K562 (cell line): Measurements from ENCODE around the gene SETD7.

Experiments used
- CC2D1A ChIP-seq: fragments of 450-650 bp; IDR thresholded peaks from 2 replicates; pipeline ENCODE4 v1.6.1; 2017; ENCODE audit warnings: mild to moderate bottlenecking
- CEBPB ChIP-seq: fragments of 450-650 bp; IDR thresholded peaks from 2 replicates; pipeline ENCODE4 v1.6.1; 2016; ENCODE audit warnings: missing genetic modification characterization, missing compliant biosample characterization
- CTCF ChIP-seq, 3 experiments: IDR thresholded peaks in 2 of 3; conservative IDR thresholded peaks in 1 of 3; 2 replicates each; pipeline ENCODE4 v1.5.1; 2011 to 2012; ENCODE audit warnings: low read length in 3 of 3, mild to moderate bottlenecking in 3 of 3, control low read depth in 2 of 3, improper control_type of control experiment in 1 of 3, inconsistent platforms in 1 of 3, low read depth in 1 of 3, mixed read lengths in 1 of 3, moderate library complexity in 1 of 3; ENCODE audit not compliant: insufficient read depth in 2 of 3
- FOXJ2 ChIP-seq: fragments of 200-800 bp; sonication (Bioruptor generic); IDR thresholded peaks from 2 replicates; pipeline ENCODE4 v1.6.1; 2016; ENCODE audit warnings: missing genetic modification characterization, missing compliant biosample characterization
- FUS ChIP-seq: fragments of 200-400 bp; formaldehyde crosslinking; optimal IDR thresholded peaks from 2 replicates; pipeline ENCODE3; 2017; ENCODE audit warnings: low read depth, low read length
- KDM1A ChIP-seq, 2 experiments: fragments of 450-650 bp; IDR thresholded peaks; 2 replicates each; pipeline ENCODE4 v1.6.1; 2016; ENCODE audit warnings: mild to moderate bottlenecking in 2 of 2
- MCM2 ChIP-seq: fragments of 450-650 bp; IDR thresholded peaks from 2 replicates; pipeline ENCODE4 v1.6.1; 2017; ENCODE audit warnings: low read depth, mild to moderate bottlenecking
- ZBTB40 ChIP-seq, 2 experiments: fragments of 450-650 bp in 1 of 2; sonication (generic) in 1 of 2; formaldehyde crosslinking in 1 of 2; IDR thresholded peaks; 2 replicates each; pipeline versions ENCODE4 v1.7.1 to v1.9.0; 2016 to 2022; ENCODE audit warnings: inconsistent platforms in 1 of 2, mild to moderate bottlenecking in 1 of 2, missing genetic modification reagents in 1 of 2
- ZNF274 ChIP-seq: IDR thresholded peaks from 2 replicates; pipeline ENCODE4 v1.6.1; 2011; ENCODE audit warnings: low read depth, mild to moderate bottlenecking, low read length, moderate library complexity, borderline replicate concordance

GRCh38 chr4:139469869-139470268 is 86.2 kb downstream of the SETD7 start:
- TF ChIP-seq MCM2: no peak
- no peak for TF ChIP-seq ZBTB40 (IDR thresholded peaks at IDR 0.05)
- TF ChIP-seq ZBTB40 (CRISPR knock-in tag; IDR thresholded peaks at IDR 0.05): no peak
- no peak for TF ChIP-seq CTCF (IDR thresholded peaks at IDR 0.05 in 2 of 3, conservative IDR thresholded peaks at IDR 0.05 in 1 of 3; ENCODE audit: insufficient read depth in 2 of 3, low read depth in 1 of 3, low read length in 3 of 3)
- TF ChIP-seq FOXJ2 (tag): no peak
- no peak for TF ChIP-seq FUS
- no peak for TF ChIP-seq CC2D1A
- TF ChIP-seq ZNF274: no peak
- no peak for TF ChIP-seq KDM1A (IDR thresholded peaks at IDR 0.05)
- no peak for TF ChIP-seq CEBPB (tag)
